M059J (cell line): ENCODE results near the gene NR1I2. TPM values are rescaled to one million over a fixed set of nuclear protein-coding genes. Genes with fewer than 3 reads are reported as not detected.

Source experiments
- DNase-seq: peaks from one replicate; pipeline ENCODE4 v3.0.0-alpha.2; 2012; ENCODE audit warnings: low read depth
- total RNA-seq: library from RNA; depleted of rRNA; stranded (reverse); fragments of >200 nt; shearing (Covaris generic); gene quantifications from 2 replicates; pipeline ENCODE4 v1.2.3, GENCODE V29; 2014; rRNA removed

NR1I2 gene
- total RNA-seq = not detected in 2 replicates

GRCh38 chr3:119781330-119782198 lies at the start of gene NR1I2:
Gene NR1I2 (plus strand): TSS chr3:119782101.
- no peak for DNase-seq

- no peak for DNase-seq
Measured at GRCh38 chr3:119733812-119734211, 48.1 kb upstream of the NR1I2 start.

GRCh38 chr3:119738741-119739140 lies 43.2 kb upstream of the NR1I2 start:
- DNase-seq = no peak

GRCh38 chr3:119741657-119742590 lies 40.0 kb upstream of the NR1I2 start:
- no peak for DNase-seq

GRCh38 chr3:119743921-119744320 lies 38.0 kb upstream of the NR1I2 start:
- DNase-seq = no peak

GRCh38 chr3:119745942-119746341 lies 36.0 kb upstream of the NR1I2 start:
- no peak for DNase-seq

- DNase-seq = no peak
Measured at GRCh38 chr3:119746423-119746822, 35.5 kb upstream of the NR1I2 start.

- DNase-seq = no peak
Measured at GRCh38 chr3:119747357-119747756, 34.5 kb upstream of the NR1I2 start.

GRCh38 chr3:119748991-119749390 lies 32.9 kb upstream of the NR1I2 start:
- no peak for DNase-seq

- no peak for DNase-seq
Measured at GRCh38 chr3:119751423-119751822, 30.5 kb upstream of the NR1I2 start.

GRCh38 chr3:119759962-119760361 lies 21.9 kb upstream of the NR1I2 start:
- no peak for DNase-seq

- peak; percentile 10 for DNase-seq
Measured at GRCh38 chr3:119762876-119763275, 19.0 kb upstream of the NR1I2 start.

GRCh38 chr3:119763466-119763865 lies 18.4 kb upstream of the NR1I2 start:
- no peak for DNase-seq

- no peak for DNase-seq
Measured at GRCh38 chr3:119765239-119765638, 16.7 kb upstream of the NR1I2 start.

GRCh38 chr3:119767936-119768601 lies 13.8 kb upstream of the NR1I2 start:
- DNase-seq = no peak

- no peak for DNase-seq
Measured at GRCh38 chr3:119768668-119769393, 13.1 kb upstream of the NR1I2 start.

GRCh38 chr3:119769394-119770149 lies 12.3 kb upstream of the NR1I2 start:
- DNase-seq = peak; percentile 25

GRCh38 chr3:119774444-119774843 lies 7.5 kb upstream of the NR1I2 start:
- no peak for DNase-seq

GRCh38 chr3:119776304-119776703 lies 5.6 kb upstream of the NR1I2 start:
- DNase-seq = no peak

- DNase-seq = no peak
Measured at GRCh38 chr3:119778176-119778575, 3.7 kb upstream of the NR1I2 start.

GRCh38 chr3:119778811-119779210 lies 3.1 kb upstream of the NR1I2 start:
- DNase-seq = no peak
